ENCODE data around the gene ELF3. TPM values are rescaled to one million over a fixed set of nuclear protein-coding genes. Genes with fewer than 3 reads are reported as not detected.

ELF3 gene
- total and polyA plus RNA-seq, 2 of the 13 experiments (the other 11 are each of a cell fraction or from before 2014, with no cell fraction given), result 11.5 to 55.1 TPM

GRCh38 chr1:202046748-202047708 lies 36.6 kb downstream of the ELF3 start (continued):
- no peak for TF ChIP-seq REPIN1 (CRISPR knock-in tag; IDR thresholded peaks at IDR 0.05; ENCODE audit: borderline replicate concordance, low read depth)
- TF ChIP-seq ZC3H4 (CRISPR knock-in tag; IDR thresholded peaks at IDR 0.05; ENCODE audit: borderline replicate concordance), result no peak
- TF ChIP-seq FUBP1 (CRISPR knock-in tag; IDR thresholded peaks at IDR 0.05; ENCODE audit: borderline replicate concordance), result no peak
- TF ChIP-seq ZNF75D (CRISPR knock-in tag; IDR thresholded peaks at IDR 0.05; ENCODE audit: borderline replicate concordance), result no peak
- no peak for TF ChIP-seq ZNF780A (CRISPR knock-in tag; IDR thresholded peaks at IDR 0.05)
- TF ChIP-seq HOXA7 (CRISPR knock-in tag; IDR thresholded peaks at IDR 0.05), result no peak
- TF ChIP-seq CHCHD3 (CRISPR knock-in tag; IDR thresholded peaks at IDR 0.05), result no peak
- TF ChIP-seq ZNF503 (CRISPR knock-in tag; IDR thresholded peaks at IDR 0.05), result no peak
- no peak for TF ChIP-seq ZNF468 (CRISPR knock-in tag; IDR thresholded peaks at IDR 0.05)
- peak; percentile 72 for TF ChIP-seq PAXIP1 (CRISPR knock-in tag; conservative IDR thresholded peaks at IDR 0.05)
- no peak for TF ChIP-seq ZNF7 (CRISPR knock-in tag; IDR thresholded peaks at IDR 0.05)
- TF ChIP-seq STAG1 (CRISPR knock-in tag; IDR thresholded peaks at IDR 0.05), result peak; percentile 5; the same call in 1 of the 2 replicates
- no peak; the same call in 1 of the 2 replicates for TF ChIP-seq TBX2 (CRISPR knock-in tag; IDR thresholded peaks at IDR 0.05; ENCODE audit: borderline replicate concordance)
- no peak for TF ChIP-seq CAMTA2 (CRISPR knock-in tag; IDR thresholded peaks at IDR 0.05; ENCODE audit: borderline replicate concordance)
- no peak for TF ChIP-seq TP53 (CRISPR knock-in tag; conservative IDR thresholded peaks at IDR 0.05)
- TF ChIP-seq JUN (CRISPR knock-in tag; IDR thresholded peaks at IDR 0.05), result no peak
- TF ChIP-seq MXD3 (CRISPR knock-in tag; IDR thresholded peaks at IDR 0.05), result no peak
